Neural progenitor cell (in vitro differentiated cells): ENCODE results near the gene IQCN. TPM values are rescaled to one million over a fixed set of nuclear protein-coding genes. Genes with fewer than 3 reads are reported as not detected.

ENCODE experiments used
- DNase-seq: peaks from one replicate; pipeline ENCODE4 v3.0.0-alpha.2; 2016; ENCODE audit warnings: low spot score
- H2AFZ ChIP-seq: fragments of 200-600 bp; sonication (generic); replicated peaks from 2 replicates; pipeline ENCODE4 v1.6.1; 2016; ENCODE audit warnings: antibody characterized with exemption
- H3F3A ChIP-seq: fragments of 200-600 bp; sonication (generic); 2 replicates; pipeline ENCODE4 v1.6.1; 2016; ENCODE audit warnings: antibody characterized with exemption, low read depth
- H3K27ac ChIP-seq: fragments of 200-600 bp; sonication (generic); 2 replicates; pipeline ENCODE4 v1.5.1; 2016; ENCODE audit warnings: mild to moderate bottlenecking
- H3K27me3 ChIP-seq: fragments of 200-600 bp; sonication (generic); 2 replicates; pipeline ENCODE4 v1.6.1; 2016; ENCODE audit warnings: mild to moderate bottlenecking, moderate library complexity
- H3K36me3 ChIP-seq: fragments of 200-600 bp; sonication (generic); 2 replicates; pipeline ENCODE4 v1.5.1; 2016
- H3K4me1 ChIP-seq: fragments of 200-600 bp; sonication (generic); 2 replicates; pipeline ENCODE4 v1.6.1; 2016; ENCODE audit warnings: mixed run types
- H3K4me2 ChIP-seq: fragments of 200-600 bp; sonication (generic); 2 replicates; pipeline ENCODE4 v1.6.1; 2016
- H3K4me3 ChIP-seq: fragments of 200-600 bp; sonication (generic); 2 replicates; pipeline ENCODE4 v1.5.1; 2016
- H3K79me2 ChIP-seq: fragments of 200-600 bp; sonication (generic); 2 replicates; pipeline ENCODE4 v1.6.1; 2016; ENCODE audit warnings: low read depth
- H3K9ac ChIP-seq: fragments of 200-600 bp; sonication (generic); 2 replicates; pipeline ENCODE4 v1.6.1; 2016
- H3K9me3 ChIP-seq: fragments of 200-600 bp; sonication (generic); 2 replicates; pipeline ENCODE4 v1.5.1; 2016; ENCODE audit warnings: low read depth
- H4K20me1 ChIP-seq: fragments of 200-600 bp; sonication (generic); 2 replicates; pipeline ENCODE4 v1.6.1; 2016; ENCODE audit warnings: low read depth
- H3K27ac Mint-ChIP-seq: 3 replicates; pipeline ENCODE4 v1.8.0; 2021; ENCODE audit warnings: mixed read lengths
- H3K27me3 Mint-ChIP-seq: 2 replicates; pipeline ENCODE4 v1.8.0; 2022; ENCODE audit warnings: low read depth, mild to moderate bottlenecking, inconsistent platforms, moderate library complexity, mixed read lengths; ENCODE audit not compliant: insufficient read depth
- H3K36me3 Mint-ChIP-seq: 3 replicates; pipeline ENCODE4 v1.8.0; 2021; ENCODE audit warnings: mixed read lengths
- H3K4me1 Mint-ChIP-seq: 3 replicates; pipeline ENCODE4 v1.8.0; 2021; ENCODE audit warnings: mixed read lengths
- H3K4me3 Mint-ChIP-seq: 3 replicates; pipeline ENCODE4 v1.8.0; 2021; ENCODE audit warnings: mild to moderate bottlenecking, moderate library complexity, mixed read lengths
- H3K9me3 Mint-ChIP-seq: 3 replicates; pipeline ENCODE4 v1.8.0; 2020; ENCODE audit warnings: mixed read lengths
- EZH2 ChIP-seq: fragments of 200-600 bp; sonication (generic); IDR thresholded peaks from 2 replicates; pipeline ENCODE4 v1.6.1; 2017; ENCODE audit warnings: antibody characterized with exemption, mild to moderate bottlenecking, moderate library complexity
- EZH2phosphoT487 ChIP-seq: fragments of 200-600 bp; sonication (generic); IDR thresholded peaks from 2 replicates; pipeline ENCODE4 v1.6.1; 2017; ENCODE audit warnings: antibody characterized with exemption
- total RNA-seq: library from RNA; depleted of rRNA; stranded (reverse); fragments of >200 nt; gene quantifications from 2 replicates; pipeline ENCODE4 v1.2.3, GENCODE V29; 2015; ENCODE audit warnings: low replicate concordance
- TF ChIP-seq, protein P1 (sequence below): fragments of 200-600 bp; sonication (generic); IDR thresholded peaks from 2 replicates; pipeline ENCODE4 v1.5.1; 2017; ENCODE audit warnings: antibody characterized with exemption, mild to moderate bottlenecking

IQCN gene
- total RNA-seq, 1 donor from 2014 or later: 0.11 TPM

DNA sequence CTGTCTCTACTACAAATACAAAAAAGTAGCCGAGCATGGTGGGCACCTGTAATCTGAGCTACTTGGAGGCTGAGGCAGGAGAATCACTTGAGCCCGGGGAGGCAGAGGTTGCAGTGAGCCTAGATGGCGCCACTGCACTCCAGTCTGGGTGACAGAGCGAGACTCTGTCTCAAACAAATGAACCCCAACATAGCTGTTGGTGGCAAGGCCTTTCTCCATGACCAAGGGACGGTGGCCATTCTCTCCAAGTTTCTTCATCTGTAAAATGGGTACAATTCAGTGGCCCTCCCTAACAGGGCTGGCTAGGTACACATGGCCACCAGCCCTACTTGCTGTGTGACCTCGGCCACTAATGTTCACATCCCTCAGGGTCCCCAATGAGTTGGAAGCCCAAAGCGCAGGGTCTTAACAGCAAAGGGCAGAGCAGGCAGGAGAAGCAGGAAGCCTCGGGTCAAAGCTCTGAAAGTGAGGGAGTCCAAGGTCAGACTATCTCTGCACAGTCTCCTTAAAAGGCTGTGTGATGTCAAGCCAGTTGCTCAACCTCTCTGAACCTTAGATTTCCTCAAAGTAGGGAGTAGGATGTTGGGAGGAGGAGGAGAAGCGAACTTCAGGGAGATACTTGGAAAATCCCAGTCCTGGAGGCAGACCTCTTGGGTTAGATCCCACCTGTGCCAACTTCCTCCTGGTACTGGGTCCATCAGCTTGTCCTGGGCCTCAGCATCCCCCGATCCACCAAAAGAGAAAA, 4.4 kb upstream of the IQCN start:
- TF ChIP-seq EZH2phosphoT487: no peak
- TF ChIP-seq, protein P1, sequence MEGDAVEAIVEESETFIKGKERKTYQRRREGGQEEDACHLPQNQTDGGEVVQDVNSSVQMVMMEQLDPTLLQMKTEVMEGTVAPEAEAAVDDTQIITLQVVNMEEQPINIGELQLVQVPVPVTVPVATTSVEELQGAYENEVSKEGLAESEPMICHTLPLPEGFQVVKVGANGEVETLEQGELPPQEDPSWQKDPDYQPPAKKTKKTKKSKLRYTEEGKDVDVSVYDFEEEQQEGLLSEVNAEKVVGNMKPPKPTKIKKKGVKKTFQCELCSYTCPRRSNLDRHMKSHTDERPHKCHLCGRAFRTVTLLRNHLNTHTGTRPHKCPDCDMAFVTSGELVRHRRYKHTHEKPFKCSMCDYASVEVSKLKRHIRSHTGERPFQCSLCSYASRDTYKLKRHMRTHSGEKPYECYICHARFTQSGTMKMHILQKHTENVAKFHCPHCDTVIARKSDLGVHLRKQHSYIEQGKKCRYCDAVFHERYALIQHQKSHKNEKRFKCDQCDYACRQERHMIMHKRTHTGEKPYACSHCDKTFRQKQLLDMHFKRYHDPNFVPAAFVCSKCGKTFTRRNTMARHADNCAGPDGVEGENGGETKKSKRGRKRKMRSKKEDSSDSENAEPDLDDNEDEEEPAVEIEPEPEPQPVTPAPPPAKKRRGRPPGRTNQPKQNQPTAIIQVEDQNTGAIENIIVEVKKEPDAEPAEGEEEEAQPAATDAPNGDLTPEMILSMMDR: peak; percentile 44
- no peak for TF ChIP-seq EZH2
- Histone ChIP-seq H2AFZ (no peak overlapping the region), H3K79me2 (peaks cover 57% of the 10 kb centered on the region), H3K9me3 (no peaks in the 10 kb centered on the region), H3K36me3 (no peaks in the 10 kb centered on the region), H4K20me1 (peaks cover 62% of the 10 kb centered on the region), H3K4me3 (peak overlapping the region; percentile 99), H3K9ac (peak overlapping the region; percentile 31), H3F3A (peaks cover 40% of the 10 kb centered on the region), H3K4me2 (peak overlapping the region; percentile 90), H3K27ac (no peak overlapping the region), H3K27me3 (no peaks in the 10 kb centered on the region), H3K4me1 (no peaks in the 10 kb centered on the region)
- no peak for DNase-seq
- peaks cover 25% of the 10 kb centered on the region for H3K4me1 Mint-ChIP-seq
- H3K4me3 Mint-ChIP-seq: peak overlapping the region; percentile 96
- peaks cover 27% of the 10 kb centered on the region for H3K27me3 Mint-ChIP-seq
- peaks cover 11% of the 10 kb centered on the region for H3K36me3 Mint-ChIP-seq
- peak overlapping the region; percentile 99 for H3K27ac Mint-ChIP-seq
- peaks cover 4% of the 10 kb centered on the region for H3K9me3 Mint-ChIP-seq

DNA sequence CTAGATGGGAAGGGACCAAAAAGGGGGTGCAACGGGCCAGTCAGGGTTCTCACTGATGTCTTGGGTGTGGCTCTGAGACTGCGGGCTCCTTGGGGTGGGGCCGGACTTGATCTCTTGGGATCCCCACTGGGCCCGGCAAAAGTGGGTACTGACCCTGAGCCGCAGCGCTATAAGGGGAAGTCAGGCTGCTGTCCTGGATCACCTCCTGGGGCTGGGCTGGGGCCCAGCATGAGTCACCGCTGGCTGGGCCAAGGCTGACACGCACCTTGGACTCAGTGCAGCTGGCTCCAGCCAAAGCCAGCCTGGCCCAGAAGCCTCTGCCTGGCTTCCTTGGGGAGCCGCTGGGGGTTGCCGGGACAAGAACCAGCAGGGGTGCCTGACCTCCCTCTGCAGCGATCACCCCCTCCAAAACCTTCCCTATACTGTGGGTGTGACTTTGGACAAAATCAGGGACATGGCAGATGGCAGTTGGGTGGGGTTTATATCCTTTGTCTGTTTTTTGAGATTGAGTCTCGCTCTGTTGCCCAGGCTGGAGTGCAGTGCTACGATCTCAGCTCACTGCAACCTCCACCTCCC, 617 bp upstream of the IQCN start:
- peaks cover 43% of the 10 kb centered on the region for H3K79me2 ChIP-seq
- no peak overlapping the region for H3K9ac ChIP-seq
- H3K9me3 ChIP-seq: no peaks in the 10 kb centered on the region
- Mint-ChIP-seq H3K4me3 (no peak overlapping the region), H3K27me3 (peaks cover 17% of the 10 kb centered on the region), H3K36me3 (peaks cover 11% of the 10 kb centered on the region), H3K9me3 (peaks cover 4% of the 10 kb centered on the region), H3K27ac (no peak overlapping the region), H3K4me1 (peaks cover 20% of the 10 kb centered on the region)
- DNase-seq: no peak
- H4K20me1 ChIP-seq: peaks cover 66% of the 10 kb centered on the region
- peaks cover 21% of the 10 kb centered on the region for H3F3A ChIP-seq
- no peaks in the 10 kb centered on the region for H3K27me3 ChIP-seq
- TF ChIP-seq, protein P1: no peak
- TF ChIP-seq EZH2phosphoT487 (no peak), EZH2 (no peak)
- no peak overlapping the region for H3K4me2 ChIP-seq
- no peak overlapping the region for H3K4me3 ChIP-seq
- H2AFZ ChIP-seq: no peak overlapping the region
- no peaks in the 10 kb centered on the region for H3K4me1 ChIP-seq
- H3K36me3 ChIP-seq: no peaks in the 10 kb centered on the region
- no peak overlapping the region for H3K27ac ChIP-seq

DNA sequence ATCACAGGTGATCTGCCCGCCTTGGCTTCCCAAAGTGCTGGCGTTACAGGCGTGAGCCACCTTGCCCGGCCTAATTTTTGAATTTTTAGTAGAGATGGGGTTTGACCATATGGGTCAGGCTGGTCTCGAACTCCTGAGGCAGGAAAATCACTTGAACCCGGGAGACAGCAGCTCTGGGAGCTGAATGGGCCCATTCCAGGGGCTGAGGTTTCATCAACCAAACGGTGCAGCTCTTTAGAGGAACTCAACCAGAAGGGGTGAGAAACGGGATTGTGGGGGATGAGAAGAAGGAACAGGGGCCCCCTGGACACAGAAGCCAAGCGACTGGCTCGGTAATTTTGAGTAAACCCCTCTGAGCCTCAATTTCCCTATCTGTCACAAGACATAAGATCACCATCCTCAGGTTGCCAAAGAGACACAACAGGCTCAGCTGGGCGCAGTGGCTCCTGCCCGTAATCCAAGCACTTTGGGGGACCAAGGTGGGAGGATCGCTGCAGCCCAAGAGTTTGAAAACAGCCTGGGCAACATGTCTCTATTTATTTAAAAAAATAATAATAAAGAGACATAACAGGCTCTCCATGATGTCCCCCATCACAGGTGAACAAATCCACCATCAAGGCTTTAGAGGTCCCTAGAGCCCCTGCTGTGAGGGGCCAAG, 562 bp downstream of the IQCN start:
- peaks cover 31% of the 10 kb centered on the region for H3K79me2 ChIP-seq
- H3K9me3 ChIP-seq: no peaks in the 10 kb centered on the region
- H3K27me3 ChIP-seq: no peaks in the 10 kb centered on the region
- no peaks in the 10 kb centered on the region for H3K4me1 ChIP-seq
- DNase-seq: no peak
- Mint-ChIP-seq H3K27ac (no peak overlapping the region), H3K27me3 (peaks cover 7% of the 10 kb centered on the region), H3K4me1 (peaks cover 13% of the 10 kb centered on the region), H3K36me3 (peaks cover 1% of the 10 kb centered on the region), H3K9me3 (no peaks in the 10 kb centered on the region), H3K4me3 (no peak overlapping the region)
- peaks cover 12% of the 10 kb centered on the region for H3F3A ChIP-seq
- no peak overlapping the region for H3K27ac ChIP-seq
- no peak overlapping the region for H3K9ac ChIP-seq
- H2AFZ ChIP-seq: no peak overlapping the region
- no peak overlapping the region for H3K4me2 ChIP-seq
- no peak for TF ChIP-seq EZH2phosphoT487
- TF ChIP-seq, protein P1: no peak
- no peak for TF ChIP-seq EZH2
- H3K4me3 ChIP-seq: no peak overlapping the region
- H3K36me3 ChIP-seq: no peaks in the 10 kb centered on the region
- peaks cover 62% of the 10 kb centered on the region for H4K20me1 ChIP-seq
